ENCODE measurements around the gene TIMMDC1.

TIMMDC1 gene

GRCh38 chr3:119543147-119543546, 44.8 kb downstream of the TIMMDC1 start:
- no peak overlapping the region for H3K18ac ChIP-seq (ENCODE audit: low read depth in 1 of 2, low read length in 2 of 2)
- no peak overlapping the region for H2BK120ac ChIP-seq (ENCODE audit: low read depth, low read length)
- H2BK12ac ChIP-seq (ENCODE audit: low read length in 2 of 2), result no peak overlapping the region
- 97% methylated on average over 6 of the region's 7 CpGs for WGBS
- H2AFZ ChIP-seq (ENCODE audit: low read depth, low read length), result no peak overlapping the region
- no peaks in the 10 kb centered on the region for H3K79me1 ChIP-seq (replicated peaks; ENCODE audit: low read length, poor library complexity, severe bottlenecking)
- no peak overlapping the region for H4K8ac ChIP-seq (ENCODE audit: low read length)
- no peaks in the 10 kb centered on the region for H3K9me3 ChIP-seq (ENCODE audit: control insufficient read depth, low read length)
- H3K4me1 ChIP-seq (ENCODE audit: control insufficient read depth, insufficient read depth, low read depth, low read length), result peaks cover 1% of the 10 kb centered on the region
- peak overlapping the region; percentile 77 for H2AK5ac ChIP-seq (ENCODE audit: low read length, severe bottlenecking)
- no peak overlapping the region for H3K4me2 ChIP-seq (ENCODE audit: low read length, poor library complexity, severe bottlenecking)
- H2BK15ac ChIP-seq (ENCODE audit: low read depth, poor library complexity, severe bottlenecking), result no peak overlapping the region
- no peaks in the 10 kb centered on the region for H3K36me3 ChIP-seq (ENCODE audit: control insufficient read depth in 1 of 2, insufficient read depth in 2 of 2, low read depth in 1 of 2, low read length in 2 of 2)
- H3K27ac ChIP-seq (ENCODE audit: low read length, poor library complexity, severe bottlenecking), result no peak overlapping the region
- no peak overlapping the region for H2BK5ac ChIP-seq (ENCODE audit: low read depth, low read length, poor library complexity, severe bottlenecking)
- no peak overlapping the region for H3K4ac ChIP-seq (ENCODE audit: low read depth in 1 of 2, low read length in 2 of 2)
- no peak overlapping the region for H3K4me3 ChIP-seq (ENCODE audit: insufficient read depth in 1 of 2, low read depth in 1 of 2, low read length in 2 of 2)
- H3K27me3 ChIP-seq (ENCODE audit: control insufficient read depth in 1 of 2, insufficient read depth in 1 of 2, low read length in 2 of 2), result no peaks in the 10 kb centered on the region
- no peak for DNase-seq
- H3K14ac ChIP-seq (ENCODE audit: low read length in 2 of 2), result no peak overlapping the region
- no peak overlapping the region for H3K23ac ChIP-seq (ENCODE audit: low read length in 2 of 2)
- H4K91ac ChIP-seq (ENCODE audit: low read length), result no peak overlapping the region
- no peak overlapping the region for H3K9ac ChIP-seq (ENCODE audit: low read length)

GRCh38 chr3:119547227-119547626, 48.9 kb downstream of the TIMMDC1 start:
- Histone ChIP-seq H2BK12ac (ENCODE audit: low read length in 2 of 2) (no peak overlapping the region), H2BK5ac (ENCODE audit: low read depth, low read length, poor library complexity, severe bottlenecking) (no peak overlapping the region), H3K27ac (ENCODE audit: low read length, poor library complexity, severe bottlenecking) (no peak overlapping the region), H3K27me3 (ENCODE audit: control insufficient read depth in 1 of 2, insufficient read depth in 1 of 2, low read length in 2 of 2) (no peaks in the 10 kb centered on the region), H3K18ac (ENCODE audit: low read depth in 1 of 2, low read length in 2 of 2) (no peak overlapping the region), H3K4ac (ENCODE audit: low read depth in 1 of 2, low read length in 2 of 2) (no peak overlapping the region), H3K79me1 (replicated peaks; ENCODE audit: low read length, poor library complexity, severe bottlenecking) (no peaks in the 10 kb centered on the region), H4K8ac (ENCODE audit: low read length) (no peak overlapping the region), H3K23ac (ENCODE audit: low read length in 2 of 2) (no peak overlapping the region), H3K9me3 (ENCODE audit: control insufficient read depth, low read length) (no peaks in the 10 kb centered on the region), H4K91ac (ENCODE audit: low read length) (no peak overlapping the region), H2AK5ac (ENCODE audit: low read length, severe bottlenecking) (no peak overlapping the region), H3K4me1 (ENCODE audit: control insufficient read depth, insufficient read depth, low read depth, low read length) (no peaks in the 10 kb centered on the region), H2BK120ac (ENCODE audit: low read depth, low read length) (no peak overlapping the region), H3K9ac (ENCODE audit: low read length) (no peak overlapping the region), H3K14ac (ENCODE audit: low read length in 2 of 2) (no peak overlapping the region), H2BK15ac (ENCODE audit: low read depth, poor library complexity, severe bottlenecking) (no peak overlapping the region), H3K4me3 (ENCODE audit: insufficient read depth in 1 of 2, low read depth in 1 of 2, low read length in 2 of 2) (no peak overlapping the region), H2AFZ (ENCODE audit: low read depth, low read length) (no peak overlapping the region), H3K36me3 (ENCODE audit: control insufficient read depth in 1 of 2, insufficient read depth in 2 of 2, low read depth in 1 of 2, low read length in 2 of 2) (no peaks in the 10 kb centered on the region), H3K4me2 (ENCODE audit: low read length, poor library complexity, severe bottlenecking) (no peak overlapping the region)
- no CpG with 5 or more reads among the region's 1 CpG for WGBS
- DNase-seq, result no peak

- Histone ChIP-seq H2BK15ac (ENCODE audit: low read depth, poor library complexity, severe bottlenecking) (no peak overlapping the region), H2BK12ac (ENCODE audit: low read length in 2 of 2) (no peak overlapping the region), H3K23ac (ENCODE audit: low read length in 2 of 2) (no peak overlapping the region), H3K9ac (ENCODE audit: low read length) (no peak overlapping the region), H3K4me2 (ENCODE audit: low read length, poor library complexity, severe bottlenecking) (no peak overlapping the region), H3K4me3 (ENCODE audit: insufficient read depth in 1 of 2, low read depth in 1 of 2, low read length in 2 of 2) (no peak overlapping the region), H3K4me1 (ENCODE audit: control insufficient read depth, insufficient read depth, low read depth, low read length) (no peaks in the 10 kb centered on the region), H4K91ac (ENCODE audit: low read length) (no peak overlapping the region), H3K27ac (ENCODE audit: low read length, poor library complexity, severe bottlenecking) (no peak overlapping the region), H3K9me3 (ENCODE audit: control insufficient read depth, low read length) (no peaks in the 10 kb centered on the region), H2BK5ac (ENCODE audit: low read depth, low read length, poor library complexity, severe bottlenecking) (no peak overlapping the region), H3K27me3 (ENCODE audit: control insufficient read depth in 1 of 2, insufficient read depth in 1 of 2, low read length in 2 of 2) (no peaks in the 10 kb centered on the region), H4K8ac (ENCODE audit: low read length) (no peak overlapping the region), H3K18ac (ENCODE audit: low read depth in 1 of 2, low read length in 2 of 2) (no peak overlapping the region), H2BK120ac (ENCODE audit: low read depth, low read length) (no peak overlapping the region), H2AK5ac (ENCODE audit: low read length, severe bottlenecking) (no peak overlapping the region), H3K36me3 (ENCODE audit: control insufficient read depth in 1 of 2, insufficient read depth in 2 of 2, low read depth in 1 of 2, low read length in 2 of 2) (no peaks in the 10 kb centered on the region), H2AFZ (ENCODE audit: low read depth, low read length) (no peak overlapping the region), H3K14ac (ENCODE audit: low read length in 2 of 2) (no peak overlapping the region), H3K4ac (ENCODE audit: low read depth in 1 of 2, low read length in 2 of 2) (no peak overlapping the region), H3K79me1 (replicated peaks; ENCODE audit: low read length, poor library complexity, severe bottlenecking) (no peaks in the 10 kb centered on the region)
- no peak for DNase-seq
- 76% methylated on average over 3 of the region's 3 CpGs for WGBS
Observed at GRCh38 chr3:119548341-119548740, 50.0 kb downstream of the TIMMDC1 start.

GRCh38 chr3:119550192-119550910, 52.0 kb downstream of the TIMMDC1 start:
- no peak overlapping the region for H2AFZ ChIP-seq (ENCODE audit: low read depth, low read length)
- no peak overlapping the region for H3K14ac ChIP-seq (ENCODE audit: low read length in 2 of 2)
- no peak overlapping the region for H3K27ac ChIP-seq (ENCODE audit: low read length, poor library complexity, severe bottlenecking)
- no peak overlapping the region for H2AK5ac ChIP-seq (ENCODE audit: low read length, severe bottlenecking)
- H3K4me2 ChIP-seq (ENCODE audit: low read length, poor library complexity, severe bottlenecking), result no peak overlapping the region
- no peaks in the 10 kb centered on the region for H3K9me3 ChIP-seq (ENCODE audit: control insufficient read depth, low read length)
- no peak overlapping the region for H2BK120ac ChIP-seq (ENCODE audit: low read depth, low read length)
- no peaks in the 10 kb centered on the region for H3K79me1 ChIP-seq (replicated peaks; ENCODE audit: low read length, poor library complexity, severe bottlenecking)
- H4K91ac ChIP-seq (ENCODE audit: low read length), result no peak overlapping the region
- H3K4me1 ChIP-seq (ENCODE audit: control insufficient read depth, insufficient read depth, low read depth, low read length), result no peaks in the 10 kb centered on the region
- H3K4ac ChIP-seq (ENCODE audit: low read depth in 1 of 2, low read length in 2 of 2), result no peak overlapping the region
- no peak overlapping the region for H4K8ac ChIP-seq (ENCODE audit: low read length)
- DNase-seq, result no peak
- H3K23ac ChIP-seq (ENCODE audit: low read length in 2 of 2), result no peak overlapping the region
- no peak overlapping the region for H2BK12ac ChIP-seq (ENCODE audit: low read length in 2 of 2)
- H2BK5ac ChIP-seq (ENCODE audit: low read depth, low read length, poor library complexity, severe bottlenecking), result no peak overlapping the region
- H3K4me3 ChIP-seq (ENCODE audit: insufficient read depth in 1 of 2, low read depth in 1 of 2, low read length in 2 of 2), result no peak overlapping the region
- H3K36me3 ChIP-seq (ENCODE audit: control insufficient read depth in 1 of 2, insufficient read depth in 2 of 2, low read depth in 1 of 2, low read length in 2 of 2), result no peaks in the 10 kb centered on the region
- H3K18ac ChIP-seq (ENCODE audit: low read depth in 1 of 2, low read length in 2 of 2), result no peak overlapping the region
- H3K9ac ChIP-seq (ENCODE audit: low read length), result no peak overlapping the region
- no peak overlapping the region for H2BK15ac ChIP-seq (ENCODE audit: low read depth, poor library complexity, severe bottlenecking)
- 92% methylated on average over 8 of the region's 9 CpGs for WGBS
- H3K27me3 ChIP-seq (ENCODE audit: control insufficient read depth in 1 of 2, insufficient read depth in 1 of 2, low read length in 2 of 2), result no peaks in the 10 kb centered on the region
